ENCODE results near the gene NCF1.
"Not testable (repeated sequence)": the region's sequence is repeated elsewhere in the genome, so short reads cannot be mapped to it uniquely, and the experiment has no call there.

Gene NCF1

DNA sequence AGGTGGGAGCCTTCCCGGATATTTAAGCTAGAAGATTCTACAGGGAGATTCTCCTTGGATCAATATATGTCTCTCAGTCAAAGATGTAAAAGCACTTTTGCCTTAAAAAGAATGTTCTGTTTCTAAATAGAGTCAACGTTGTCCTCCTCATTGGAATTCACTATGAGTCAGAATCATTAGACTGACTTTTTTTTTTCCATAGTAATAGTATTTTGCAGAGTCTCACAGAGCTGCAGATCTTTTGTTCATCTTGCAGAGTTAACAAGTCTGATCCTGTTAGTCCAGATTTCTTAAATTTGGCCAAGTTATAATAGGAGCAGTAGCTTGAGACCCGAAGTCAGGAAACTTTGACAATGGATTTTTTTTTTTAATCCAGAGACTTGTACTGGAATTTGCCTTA is 14.8 kb upstream of the NCF1 start:
- H3K9me3 ChIP-seq (ENCODE audit: control insufficient read depth, low read length); H3K36me3 ChIP-seq (ENCODE audit: control insufficient read depth, insufficient read depth, low read length); H3K4me1 ChIP-seq (ENCODE audit: control insufficient read depth, insufficient read depth, low read length, poor library complexity, severe bottlenecking); H3K4me3 ChIP-seq (ENCODE audit: extremely low read depth, insufficient read depth, low read length, poor library complexity, severe bottlenecking): not testable (repeated sequence)
- no CpG with 5 or more reads among the region's 3 CpGs for WGBS, 2 experiments (ENCODE audit: insufficient coverage in 2 of 2)
- H3K27ac ChIP-seq (ENCODE audit: low read depth, low read length, severe bottlenecking), result peak overlapping the region; percentile 36

DNA sequence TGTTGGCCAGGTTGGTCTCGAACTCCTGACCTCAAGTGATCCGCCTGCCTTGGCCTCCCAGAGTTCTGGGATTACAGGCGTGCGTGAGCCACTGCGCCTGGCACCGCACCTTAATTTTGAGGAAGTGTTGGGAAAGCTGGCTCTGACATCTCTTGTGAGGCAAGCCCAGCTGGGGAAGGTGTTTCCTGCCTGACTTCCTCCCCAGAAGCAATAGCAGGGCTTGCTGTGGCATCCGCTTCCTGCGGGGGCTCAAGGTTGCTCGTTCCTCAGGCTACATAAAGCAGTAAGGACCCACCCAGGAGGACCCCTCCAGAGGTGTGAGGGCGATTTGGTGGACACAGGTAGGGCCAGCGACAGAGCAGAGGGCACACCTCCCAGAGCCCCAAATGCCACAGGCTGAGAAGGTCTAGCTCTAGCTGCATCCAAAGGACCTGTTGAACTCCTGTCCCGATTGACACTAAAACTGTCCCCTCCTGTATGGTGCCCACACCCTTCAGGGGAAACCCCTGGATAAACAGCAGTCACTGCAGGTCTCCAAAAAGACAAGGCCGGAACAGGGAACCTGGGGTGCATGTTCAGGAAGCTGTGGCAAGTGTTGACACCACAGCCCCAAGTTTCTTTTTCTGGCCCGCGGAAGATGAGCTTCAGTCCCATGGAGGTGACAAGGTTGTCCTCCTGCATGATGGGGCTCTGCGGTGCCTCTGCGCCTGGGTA is 8.4 kb upstream of the NCF1 start:
- H3K4me1 ChIP-seq (ENCODE audit: control insufficient read depth, insufficient read depth, low read length, poor library complexity, severe bottlenecking); H3K36me3 ChIP-seq (ENCODE audit: control insufficient read depth, insufficient read depth, low read length); H3K27ac ChIP-seq (ENCODE audit: low read depth, low read length, severe bottlenecking); H3K4me3 ChIP-seq (ENCODE audit: extremely low read depth, insufficient read depth, low read length, poor library complexity, severe bottlenecking); H3K9me3 ChIP-seq (ENCODE audit: control insufficient read depth, low read length): not testable (repeated sequence)
- whole genome bisulfite sequencing, 2 experiments (ENCODE audit: insufficient coverage in 2 of 2), result no CpG with 5 or more reads among the region's 17 CpGs

DNA sequence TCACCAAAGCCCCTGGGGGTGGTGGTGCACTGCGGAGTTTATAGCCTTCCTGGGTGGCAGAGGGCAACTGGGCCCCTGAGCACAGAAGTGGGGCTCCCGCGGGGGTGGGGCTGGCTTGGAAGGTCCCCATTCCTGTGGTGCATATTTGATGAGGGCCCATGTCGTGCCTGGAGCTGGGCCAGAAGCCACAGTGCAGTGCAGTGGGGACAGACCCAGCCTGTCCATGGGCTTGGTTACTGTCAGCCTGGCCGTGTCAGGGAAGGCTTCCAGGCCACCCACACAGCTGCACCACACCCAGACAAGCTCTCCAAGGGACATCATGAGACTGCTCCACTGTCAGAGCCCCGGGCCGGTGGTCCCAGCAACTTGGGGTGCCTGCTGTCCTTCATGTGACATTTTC is 7.3 kb upstream of the NCF1 start:
- not testable (repeated sequence) for H3K27ac ChIP-seq (ENCODE audit: low read depth, low read length, severe bottlenecking); H3K9me3 ChIP-seq (ENCODE audit: control insufficient read depth, low read length); H3K36me3 ChIP-seq (ENCODE audit: control insufficient read depth, insufficient read depth, low read length); H3K4me3 ChIP-seq (ENCODE audit: extremely low read depth, insufficient read depth, low read length, poor library complexity, severe bottlenecking); H3K4me1 ChIP-seq (ENCODE audit: control insufficient read depth, insufficient read depth, low read length, poor library complexity, severe bottlenecking)
- no CpG with 5 or more reads among the region's 7 CpGs for WGBS, 2 experiments (ENCODE audit: insufficient coverage in 2 of 2)

DNA sequence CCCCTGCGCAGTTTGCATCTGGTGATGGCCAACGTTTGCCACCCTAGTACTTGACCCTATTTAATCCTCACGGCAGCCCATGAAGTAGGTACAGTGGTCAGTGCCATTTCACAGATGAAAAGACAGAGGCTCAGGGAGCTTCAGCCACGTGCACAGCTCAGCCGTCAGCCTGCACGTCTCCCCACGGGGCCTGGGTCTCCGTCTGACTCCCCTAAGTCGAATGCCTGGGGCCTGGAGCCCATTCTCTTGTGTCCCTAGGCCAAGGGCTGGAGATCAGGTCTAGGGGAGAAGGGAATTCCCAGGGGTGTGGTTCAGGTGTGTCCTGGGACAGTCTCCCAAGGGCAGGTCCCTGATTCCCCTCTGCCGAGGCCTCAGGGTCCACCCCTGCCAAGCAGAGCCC is 6.8 kb upstream of the NCF1 start:
- not testable (repeated sequence) for H3K27ac ChIP-seq (ENCODE audit: low read depth, low read length, severe bottlenecking); H3K36me3 ChIP-seq (ENCODE audit: control insufficient read depth, insufficient read depth, low read length); H3K4me3 ChIP-seq (ENCODE audit: extremely low read depth, insufficient read depth, low read length, poor library complexity, severe bottlenecking); H3K4me1 ChIP-seq (ENCODE audit: control insufficient read depth, insufficient read depth, low read length, poor library complexity, severe bottlenecking); H3K9me3 ChIP-seq (ENCODE audit: control insufficient read depth, low read length)
- WGBS, 2 experiments (ENCODE audit: insufficient coverage in 2 of 2), result 98% methylated on average over 6 of the region's 10 CpGs; no CpG with 5 or more reads in 1 of the 2 experiments

DNA sequence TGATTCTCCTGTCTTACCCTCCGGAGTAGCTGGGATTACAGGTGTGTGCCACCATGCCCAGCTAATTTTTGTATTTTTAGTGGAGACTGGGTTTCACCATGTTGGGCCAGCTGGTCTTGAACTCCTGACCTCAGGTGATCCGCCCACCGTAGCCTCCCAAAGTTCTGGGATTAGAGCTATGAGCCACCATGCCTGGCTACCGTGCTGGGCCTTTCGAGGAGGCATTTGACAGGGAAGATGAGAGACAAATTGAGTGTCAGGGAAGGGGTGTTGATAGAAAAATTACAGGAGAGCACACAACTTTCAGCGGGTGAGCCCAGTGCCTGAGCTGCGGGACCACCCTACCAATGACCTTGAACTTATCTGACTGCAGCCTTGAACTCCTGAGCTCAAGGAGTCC is 3.7 kb upstream of the NCF1 start:
- H3K27ac ChIP-seq (ENCODE audit: low read depth, low read length, severe bottlenecking); H3K9me3 ChIP-seq (ENCODE audit: control insufficient read depth, low read length); H3K36me3 ChIP-seq (ENCODE audit: control insufficient read depth, insufficient read depth, low read length); H3K4me1 ChIP-seq (ENCODE audit: control insufficient read depth, insufficient read depth, low read length, poor library complexity, severe bottlenecking); H3K4me3 ChIP-seq (ENCODE audit: extremely low read depth, insufficient read depth, low read length, poor library complexity, severe bottlenecking): not testable (repeated sequence)
- WGBS, 2 experiments (ENCODE audit: insufficient coverage in 2 of 2), result 89% methylated on average over 3 of the region's 7 CpGs; no CpG with 5 or more reads in 1 of the 2 experiments

DNA sequence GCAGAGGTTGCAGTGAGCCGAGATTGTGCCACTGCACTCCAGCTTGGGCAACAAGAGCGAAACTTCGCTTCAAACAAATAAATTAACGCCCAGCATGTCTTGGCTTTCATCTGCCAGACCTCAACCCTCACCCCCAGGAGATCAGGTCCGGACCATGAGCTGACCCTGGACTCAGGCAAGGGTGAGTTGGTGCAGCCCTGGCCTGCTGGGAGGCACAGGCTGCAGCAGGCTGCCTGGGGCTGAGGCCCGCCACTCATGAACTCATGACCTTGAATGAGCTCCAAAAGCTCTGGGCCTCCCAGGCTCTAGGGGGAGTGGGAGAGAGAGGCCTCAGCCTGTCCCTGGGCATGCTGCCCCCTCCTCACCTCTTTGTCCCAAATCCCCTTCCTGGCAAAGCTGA is 1.7 kb upstream of the NCF1 start:
- H3K4me1 ChIP-seq (ENCODE audit: control insufficient read depth, insufficient read depth, low read length, poor library complexity, severe bottlenecking); H3K9me3 ChIP-seq (ENCODE audit: control insufficient read depth, low read length); H3K27ac ChIP-seq (ENCODE audit: low read depth, low read length, severe bottlenecking); H3K4me3 ChIP-seq (ENCODE audit: extremely low read depth, insufficient read depth, low read length, poor library complexity, severe bottlenecking); H3K36me3 ChIP-seq (ENCODE audit: control insufficient read depth, insufficient read depth, low read length): not testable (repeated sequence)
- 84 to 100% methylated on average over 4 of the region's 6 CpGs for WGBS, 2 experiments (ENCODE audit: insufficient coverage in 2 of 2)

DNA sequence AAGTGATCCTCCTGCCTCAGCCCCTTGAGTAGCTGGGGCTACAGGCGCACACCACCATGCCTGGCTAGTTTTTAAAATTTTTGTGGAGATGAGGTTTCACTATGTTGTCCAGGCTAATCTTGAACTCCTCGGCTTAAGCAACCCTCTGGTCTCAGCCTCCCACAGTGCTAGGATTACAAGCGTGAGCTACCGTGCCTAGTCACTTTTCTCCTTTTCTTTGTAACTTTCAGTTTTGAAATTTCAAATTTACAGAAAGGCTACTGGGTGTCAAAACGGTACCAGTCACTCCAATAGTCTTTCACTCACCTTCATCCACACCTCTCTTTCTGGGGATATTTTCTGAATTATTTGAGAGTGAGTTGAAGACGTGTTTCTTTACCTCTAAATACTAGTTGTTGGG is 1.3 kb downstream of the NCF1 start:
- not testable (repeated sequence) for H3K36me3 ChIP-seq (ENCODE audit: control insufficient read depth, insufficient read depth, low read length); H3K4me3 ChIP-seq (ENCODE audit: extremely low read depth, insufficient read depth, low read length, poor library complexity, severe bottlenecking); H3K4me1 ChIP-seq (ENCODE audit: control insufficient read depth, insufficient read depth, low read length, poor library complexity, severe bottlenecking); H3K27ac ChIP-seq (ENCODE audit: low read depth, low read length, severe bottlenecking); H3K9me3 ChIP-seq (ENCODE audit: control insufficient read depth, low read length)
- WGBS, 2 experiments (ENCODE audit: insufficient coverage in 2 of 2), result no CpG with 5 or more reads among the region's 6 CpGs

DNA sequence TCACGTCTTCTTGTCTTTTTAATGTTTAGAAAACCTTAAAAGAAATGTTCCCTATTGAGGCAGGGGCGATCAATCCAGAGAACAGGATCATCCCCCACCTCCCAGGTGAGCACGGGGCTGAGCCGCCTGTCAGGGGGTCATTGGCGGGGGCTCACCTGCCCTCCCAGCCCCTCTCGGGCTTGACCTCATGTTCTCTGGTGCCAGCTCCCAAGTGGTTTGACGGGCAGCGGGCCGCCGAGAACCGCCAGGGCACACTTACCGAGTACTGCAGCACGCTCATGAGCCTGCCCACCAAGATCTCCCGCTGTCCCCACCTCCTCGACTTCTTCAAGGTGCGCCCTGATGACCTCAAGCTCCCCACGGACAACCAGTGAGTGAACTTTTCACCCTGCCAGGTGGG is 5.2 kb downstream of the NCF1 start:
- not testable (repeated sequence) for H3K9me3 ChIP-seq (ENCODE audit: control insufficient read depth, low read length); H3K4me1 ChIP-seq (ENCODE audit: control insufficient read depth, insufficient read depth, low read length, poor library complexity, severe bottlenecking); H3K4me3 ChIP-seq (ENCODE audit: extremely low read depth, insufficient read depth, low read length, poor library complexity, severe bottlenecking); H3K27ac ChIP-seq (ENCODE audit: low read depth, low read length, severe bottlenecking); H3K36me3 ChIP-seq (ENCODE audit: control insufficient read depth, insufficient read depth, low read length)
- WGBS, 2 experiments (ENCODE audit: insufficient coverage in 2 of 2), result no CpG with 5 or more reads among the region's 17 CpGs

DNA sequence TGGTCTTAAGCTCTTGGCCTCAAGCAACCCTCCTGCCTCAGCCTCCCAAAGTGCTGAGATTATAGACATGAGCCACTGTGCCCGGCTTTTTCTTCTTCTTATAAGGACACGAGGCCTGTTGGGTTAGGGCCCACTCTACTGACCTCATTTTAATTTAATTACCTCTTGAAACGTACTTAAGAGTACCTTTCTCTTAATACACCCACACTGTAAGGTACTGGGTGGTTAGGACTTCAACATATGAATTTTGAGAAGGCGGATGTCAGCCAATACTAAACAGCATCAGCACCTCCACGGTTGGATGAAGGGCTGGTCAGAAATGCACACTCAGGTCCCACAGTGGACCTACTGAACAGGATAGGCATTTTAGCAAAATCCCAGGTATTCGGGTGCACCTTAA is 7.9 kb downstream of the NCF1 start:
- not testable (repeated sequence) for H3K4me1 ChIP-seq (ENCODE audit: control insufficient read depth, insufficient read depth, low read length, poor library complexity, severe bottlenecking); H3K36me3 ChIP-seq (ENCODE audit: control insufficient read depth, insufficient read depth, low read length); H3K9me3 ChIP-seq (ENCODE audit: control insufficient read depth, low read length); H3K27ac ChIP-seq (ENCODE audit: low read depth, low read length, severe bottlenecking); H3K4me3 ChIP-seq (ENCODE audit: extremely low read depth, insufficient read depth, low read length, poor library complexity, severe bottlenecking)
- WGBS, 2 experiments (ENCODE audit: insufficient coverage in 2 of 2), result no CpG with 5 or more reads among the region's 6 CpGs

DNA sequence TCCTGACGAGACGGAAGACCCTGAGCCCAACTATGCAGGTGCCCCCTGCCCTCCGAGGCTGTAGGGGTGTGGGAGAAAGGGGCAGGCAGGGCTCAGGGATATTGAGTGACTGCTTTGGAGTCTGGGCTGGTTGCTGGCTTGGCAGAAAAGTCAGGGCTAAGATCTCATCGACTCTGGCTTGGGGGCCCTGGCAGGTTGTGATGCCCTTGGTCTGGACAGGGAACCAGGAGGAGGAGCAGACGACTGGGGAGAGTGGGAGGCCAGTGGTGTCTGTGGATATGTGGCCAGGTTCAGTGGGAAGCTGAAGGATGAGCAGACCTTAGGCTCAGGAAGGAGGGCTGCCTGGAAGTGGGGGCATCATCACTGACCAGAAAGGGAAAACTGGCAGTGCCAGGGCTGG is 9.8 kb downstream of the NCF1 start:
- not testable (repeated sequence) for H3K27ac ChIP-seq (ENCODE audit: low read depth, low read length, severe bottlenecking); H3K4me1 ChIP-seq (ENCODE audit: control insufficient read depth, insufficient read depth, low read length, poor library complexity, severe bottlenecking); H3K9me3 ChIP-seq (ENCODE audit: control insufficient read depth, low read length); H3K4me3 ChIP-seq (ENCODE audit: extremely low read depth, insufficient read depth, low read length, poor library complexity, severe bottlenecking); H3K36me3 ChIP-seq (ENCODE audit: control insufficient read depth, insufficient read depth, low read length)
- WGBS, 2 experiments (ENCODE audit: insufficient coverage in 2 of 2), result 89% methylated on average over 1 of the region's 5 CpGs; no CpG with 5 or more reads in 1 of the 2 experiments

DNA sequence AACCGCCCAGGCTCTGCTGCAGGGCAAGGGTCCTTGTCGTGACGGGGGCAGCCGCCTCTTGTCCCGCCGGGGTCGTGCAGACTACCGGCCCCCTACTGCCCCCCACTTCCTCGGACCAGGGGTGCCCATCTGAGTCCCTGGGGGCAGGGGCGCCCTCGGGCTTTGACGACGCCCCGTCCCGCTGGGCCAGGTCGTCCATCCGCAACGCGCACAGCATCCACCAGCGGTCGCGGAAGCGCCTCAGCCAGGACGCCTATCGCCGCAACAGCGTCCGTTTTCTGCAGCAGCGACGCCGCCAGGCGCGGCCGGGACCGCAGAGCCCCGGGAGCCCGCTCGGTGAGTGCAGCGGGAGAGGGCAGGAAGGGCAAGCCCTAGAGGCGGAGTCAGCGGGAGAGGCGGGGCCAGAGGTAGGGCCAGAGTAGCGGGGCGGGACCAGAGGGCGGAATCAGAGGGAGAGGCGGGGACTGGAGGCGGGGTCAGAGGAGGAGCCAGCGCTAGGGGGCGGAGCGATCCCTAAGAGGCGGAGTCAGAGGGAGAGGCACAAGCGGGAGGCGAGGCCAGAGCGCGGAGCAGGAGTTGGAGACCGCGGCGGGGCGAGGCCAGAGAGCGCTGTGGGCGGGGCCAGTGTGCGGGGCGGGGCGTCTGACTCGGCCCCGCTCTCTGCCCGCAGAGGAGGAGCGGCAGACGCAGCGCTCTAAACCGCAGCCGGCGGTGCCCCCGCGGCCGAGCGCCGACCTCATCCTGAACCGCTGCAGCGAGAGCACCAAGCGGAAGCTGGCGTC is 14.7 kb downstream of the NCF1 start:
- H3K36me3 ChIP-seq (ENCODE audit: control insufficient read depth, insufficient read depth, low read length); H3K4me1 ChIP-seq (ENCODE audit: control insufficient read depth, insufficient read depth, low read length, poor library complexity, severe bottlenecking); H3K27ac ChIP-seq (ENCODE audit: low read depth, low read length, severe bottlenecking); H3K9me3 ChIP-seq (ENCODE audit: control insufficient read depth, low read length): not testable (repeated sequence)
- H3K4me3 ChIP-seq (ENCODE audit: extremely low read depth, insufficient read depth, low read length, poor library complexity, severe bottlenecking), result peak overlapping the region; percentile 16
- 0% methylated on average over 4 to 9 of the region's 82 CpGs for WGBS, 2 experiments (ENCODE audit: insufficient coverage in 2 of 2)
